Endothelial cell of umbilical vein (primary cell): Measurements from ENCODE around the gene RSF1.
"Not testable (repeated sequence)": the region's sequence is repeated elsewhere in the genome, so short reads cannot be mapped to it uniquely, and the experiment has no call there.

Source experiments
- CTCF ChIP-seq, 2 donors: IDR thresholded peaks; 1 replicate in 1 of 2; 2 replicates in 1 of 2; pipeline ENCODE4 v1.5.1; 2011; ENCODE audit warnings: low read length in 2 of 2, mild to moderate bottlenecking in 2 of 2, moderate library complexity in 2 of 2, control low read depth in 1 of 2, inconsistent platforms in 1 of 2, low read depth in 1 of 2; ENCODE audit not compliant: insufficient read depth in 1 of 2; ENCODE audit errors: extremely low read depth in 1 of 2
- POLR2AphosphoS5 ChIP-seq: IDR thresholded peaks from 2 replicates; pipeline ENCODE4 v1.6.1; 2012; ENCODE audit warnings: low read depth, mild to moderate bottlenecking, control low read depth, low read length, moderate library complexity; ENCODE audit not compliant: insufficient read depth

- not testable (repeated sequence) for TF ChIP-seq CTCF (IDR thresholded peaks at IDR 0.05; ENCODE audit: extremely low read depth in 1 of 2, insufficient read depth in 1 of 2, low read depth in 1 of 2, low read length in 2 of 2); POLR2AphosphoS5
These were observed 1.6 kb upstream of the RSF1 start for GRCh38 chr11:77822126-77822525.
